K562 (cell line): ENCODE measurements around the gene CDCA3. TPM values are rescaled to one million over a fixed set of nuclear protein-coding genes. Genes with fewer than 3 reads are reported as not detected.

Experiments
- ATAC-seq: fragments of 200-7000 bp; cut with Tn5 transposase; 3 replicates; pipeline ENCODE4 v1.9.1; 2020; ENCODE audit warnings: moderate library complexity
- BruUV-seq: library from RNA; stranded (reverse); fragments of 400-500 nt; replicated peaks from 2 replicates; lab custom pipeline; 2021; lab: Mats Ljungman, UMichigan
- CTCF ChIA-PET: fragments of 300-600 bp; formaldehyde crosslinking; extraction: SDS; loops from one replicate; lab custom pipeline; 2021; ENCODE audit warnings: low intra/inter-chr PET ratio; lab: Yijun Ruan, JAX
- POLR2A ChIA-PET: fragments of 300-600, 350-650 bp; sonication (Branson Sonifier 250); formaldehyde crosslinking; extraction: SDS; loops from one replicate; lab custom pipeline; 2021; ENCODE audit warnings: antibody characterized with exemption, inconsistent platforms; lab: Yijun Ruan, JAX
- DNase-seq, 4 experiments: peaks; one replicate each; pipeline versions ENCODE4 v3.0.0 to v3.0.0-alpha.2; 2011 to 2018; ENCODE audit warnings: low spot score in 3 of 4, mixed read lengths in 3 of 4; ENCODE audit errors: extremely low read depth in 1 of 4
- FAIRE-seq: peaks from 2 replicates; lab custom pipeline; 2011; peaks lifted over from hg19 to GRCh38; lab: Jason Lieb, UNC
- H2AFZ ChIP-seq: 2 replicates; pipeline ENCODE4 v1.6.0; 2011; ENCODE audit warnings: low read depth, low read length, control low read depth, inconsistent platforms
- H3K27ac ChIP-seq: fragments of 200-600 bp; 3 replicates; pipeline ENCODE4 v1.8.0; 2011; ENCODE audit warnings: low read depth, mild to moderate bottlenecking, control low read depth, inconsistent platforms, low read length, moderate library complexity, mixed read lengths; ENCODE audit errors: extremely low read depth
- H3K27me3 ChIP-seq, 2 experiments: fragments of 300-600 bp in 1 of 2; 2 replicates in 1 of 2; 3 replicates in 1 of 2; pipeline versions ENCODE4 v1.6.0 to v1.8.0; 2011; ENCODE audit warnings: inconsistent platforms in 2 of 2, low read length in 2 of 2, mild to moderate bottlenecking in 1 of 2, mixed read lengths in 1 of 2, moderate library complexity in 1 of 2; ENCODE audit not compliant: control insufficient read depth in 2 of 2, insufficient read depth in 2 of 2
- H3K36me3 ChIP-seq: fragments of 300-600 bp; 3 replicates; pipeline ENCODE4 v1.8.0; 2011; ENCODE audit warnings: mild to moderate bottlenecking, low read length, inconsistent platforms; ENCODE audit not compliant: control insufficient read depth, insufficient read depth
- H3K4me1 ChIP-seq, 2 experiments: fragments of 200-600 bp in 1 of 2; replicated peaks in 1 of 2; 2 replicates in 1 of 2; 3 replicates in 1 of 2; pipeline versions ENCODE4 v1.5.1 to v1.8.0; 2011; ENCODE audit warnings: inconsistent platforms in 2 of 2, low read length in 2 of 2, mild to moderate bottlenecking in 1 of 2, mixed read lengths in 1 of 2, moderate library complexity in 1 of 2; ENCODE audit not compliant: control insufficient read depth in 2 of 2, insufficient read depth in 2 of 2
- H3K4me2 ChIP-seq: 2 replicates; pipeline ENCODE4 v1.6.1; 2011; ENCODE audit warnings: low read length, control low read depth, inconsistent platforms, mixed read lengths; ENCODE audit not compliant: insufficient read depth
- H3K4me3 ChIP-seq: fragments of 200-600 bp; sonication (generic), shearing (Covaris generic); 2 replicates; pipeline ENCODE4 v1.5.1; 2016; ENCODE audit warnings: control low read depth, inconsistent platforms
- H3K79me2 ChIP-seq: fragments of 200-600 bp; 3 replicates; pipeline ENCODE4 v1.8.0; 2011; ENCODE audit warnings: low read length, inconsistent platforms; ENCODE audit not compliant: control insufficient read depth, insufficient read depth
- H3K9ac ChIP-seq, 2 experiments: 2 replicates each; pipeline versions ENCODE4 v1.6.0 to v1.6.1; 2011; ENCODE audit warnings: low read depth in 2 of 2, low read length in 2 of 2, control low read depth in 1 of 2, inconsistent platforms in 1 of 2, mild to moderate bottlenecking in 1 of 2, mixed read lengths in 1 of 2; ENCODE audit not compliant: insufficient read depth in 1 of 2
- H3K9me1 ChIP-seq: one replicate; pipeline ENCODE4 v1.6.0; 2011; ENCODE audit warnings: inconsistent platforms, mild to moderate bottlenecking, low read length, moderate library complexity; ENCODE audit not compliant: control insufficient read depth, insufficient read depth
- H3K9me3 ChIP-seq: replicated peaks from 2 replicates; pipeline ENCODE4 v1.5.1; 2011; ENCODE audit warnings: low read depth, low read length, inconsistent platforms; ENCODE audit not compliant: control insufficient read depth, insufficient read depth
- H4K20me1 ChIP-seq: replicated peaks from 2 replicates; pipeline ENCODE4 v1.6.1; 2011; ENCODE audit warnings: low read length, inconsistent platforms, mixed read lengths; ENCODE audit not compliant: control insufficient read depth, insufficient read depth
- CTBP1 ChIP-seq: fragments of 450-650 bp; IDR thresholded peaks from 2 replicates; pipeline ENCODE4 v1.6.1; 2016; ENCODE audit warnings: borderline replicate concordance
- EHMT2 ChIP-seq: fragments of 450-650 bp; IDR thresholded peaks from 2 replicates; pipeline ENCODE4 v1.6.1; 2018; ENCODE audit warnings: antibody characterized with exemption
- ELF1 ChIP-seq: fragments of 200-800 bp; sonication (Bioruptor generic); IDR thresholded peaks from 2 replicates; pipeline ENCODE4 v1.6.1; 2016; ENCODE audit warnings: missing genetic modification characterization, missing compliant biosample characterization
- FOXA1 ChIP-seq: fragments of 450-650 bp; IDR thresholded peaks from 2 replicates; pipeline ENCODE4 v1.6.1; 2016; ENCODE audit warnings: mild to moderate bottlenecking, borderline replicate concordance
- HDAC8 ChIP-seq: fragments of 450-650 bp; IDR thresholded peaks from 2 replicates; pipeline ENCODE4 v1.6.1; 2016; ENCODE audit warnings: mild to moderate bottlenecking, missing genetic modification characterization, moderate library complexity, missing compliant biosample characterization
- IFI16 ChIP-seq: fragments of 250-450 bp; sonication (Bioruptor Pico); IDR thresholded peaks from 2 replicates; pipeline ENCODE4 v2.1.2; 2022; ENCODE audit warnings: mild to moderate bottlenecking, inconsistent platforms
- MLLT1 ChIP-seq, 2 experiments: fragments of 450-650 bp; IDR thresholded peaks; 2 replicates each; pipeline ENCODE4 v1.6.1; 2016
- NBN ChIP-seq: fragments of 450-650 bp; IDR thresholded peaks from 2 replicates; pipeline ENCODE4 v1.6.1; 2016; ENCODE audit warnings: low read depth, mild to moderate bottlenecking
- POU5F1 ChIP-seq: fragments of 150-350 bp; IDR thresholded peaks from 2 replicates; pipeline ENCODE4 v1.6.1; 2014; ENCODE audit warnings: borderline replicate concordance, low read length, low read depth, mild to moderate bottlenecking; ENCODE audit not compliant: partially characterized antibody
- SAP30 ChIP-seq: fragments of 200-600 bp; sonication (generic); IDR thresholded peaks from 2 replicates; pipeline ENCODE4 v1.6.1; 2012; ENCODE audit warnings: borderline replicate concordance, low read depth, mild to moderate bottlenecking, moderate library complexity, low read length, control low read depth, inconsistent platforms; ENCODE audit not compliant: insufficient read depth, poor library complexity, severe bottlenecking
- SREBF1 ChIP-seq: fragments of 150-350 bp; IDR thresholded peaks from 2 replicates; pipeline ENCODE4 v1.6.1; 2014; ENCODE audit warnings: antibody characterized with exemption, low read depth, low read length, borderline replicate concordance
- SRSF7 ChIP-seq: fragments of 200-400 bp; formaldehyde crosslinking; optimal IDR thresholded peaks from 2 replicates; pipeline ENCODE3; 2017; ENCODE audit warnings: mild to moderate bottlenecking, low read depth, low read length
- ZBTB5 ChIP-seq: fragments of 450-650 bp; IDR thresholded peaks from 2 replicates; pipeline ENCODE4 v1.6.1; 2017; ENCODE audit warnings: antibody characterized with exemption
- ZC3H11A ChIP-seq: IDR thresholded peaks from 2 replicates; pipeline ENCODE4 v1.6.1; 2012; ENCODE audit warnings: low read depth, low read length, improper control_type of control experiment
- ZNF224 ChIP-seq: sonication (generic); formaldehyde crosslinking; IDR thresholded peaks from 2 replicates; pipeline ENCODE4 v1.8.0; 2022; ENCODE audit warnings: mild to moderate bottlenecking, missing genetic modification reagents
- ZSCAN32 ChIP-seq: fragments of 450-650 bp; formaldehyde crosslinking; IDR thresholded peaks from 2 replicates; pipeline ENCODE4 v1.4.0; 2020; ENCODE audit warnings: mild to moderate bottlenecking, moderate library complexity
- WGBS: fragments of 100-300 bp; shearing (Covaris generic); methylation state at CpG from one replicate; pipeline ENCODE4 v1.1.6; 2016; ENCODE audit warnings: low coverage, mixed read lengths; ENCODE audit not compliant: insufficient coverage; ENCODE audit errors: missing lambda C conversion rate; 5-methylcytosine and 5-hydroxymethylcytosine counted together
- in situ Hi-C: fragments of 300-500 bp; cut with MboI; formaldehyde crosslinking; loops from 4 replicates; pipeline ENCODE4 v1.15.0; 2018; ENCODE audit warnings: inconsistent platforms, mixed read lengths
- intact Hi-C: fragments of 100-400 bp; cut with micrococcal nuclease; formaldehyde crosslinking; loops from 2 replicates; pipeline ENCODE4 v1.14.2; 2022
- polyA plus RNA-seq, 8 experiments: library from polyadenylated mRNA; depleted of rRNA in 4 of 8; stranded (reverse) in 5 of 8; unstranded in 3 of 8; fragments of >200 nt; fragmentation: Nextera tagmentation in 2 of 8; fragmentation: Illumina TruSeq in 1 of 8; extraction: Ambion mirVana in 2 of 8; extraction: Trizol in 1 of 8; gene quantifications; 2 replicates each; pipeline versions ENCODE4 v1.2.1 to v1.2.3, GENCODE V29; 2011 to 2014; ENCODE audit warnings: inconsistent platforms in 1 of 8, missing spikeins in 1 of 8
- total RNA-seq, 7 experiments: library from RNA; depleted of rRNA in 6 of 7; stranded (reverse); fragments of >200 nt in 6 of 7; fragmentation: Illumina TruSeq in 2 of 7; extraction: Trizol in 2 of 7; gene quantifications; 2 replicates each; pipeline versions ENCODE4 v1.2.1 to v1.2.3, GENCODE V29; 2011 to 2021; ENCODE audit warnings: low replicate concordance in 1 of 7
- TF ChIP-seq, protein P1 (sequence below): sonication (generic); formaldehyde crosslinking; IDR thresholded peaks from 2 replicates; pipeline ENCODE4 v1.8.0; 2023; ENCODE audit warnings: mild to moderate bottlenecking, missing genetic modification reagents

CDCA3 gene
- total and polyA plus RNA-seq, 9 of the 15 experiments (the other 6 are each of a cell fraction or from before 2014, with no cell fraction given): 24.2 to 80.8 (median 55.1) TPM

DNA sequence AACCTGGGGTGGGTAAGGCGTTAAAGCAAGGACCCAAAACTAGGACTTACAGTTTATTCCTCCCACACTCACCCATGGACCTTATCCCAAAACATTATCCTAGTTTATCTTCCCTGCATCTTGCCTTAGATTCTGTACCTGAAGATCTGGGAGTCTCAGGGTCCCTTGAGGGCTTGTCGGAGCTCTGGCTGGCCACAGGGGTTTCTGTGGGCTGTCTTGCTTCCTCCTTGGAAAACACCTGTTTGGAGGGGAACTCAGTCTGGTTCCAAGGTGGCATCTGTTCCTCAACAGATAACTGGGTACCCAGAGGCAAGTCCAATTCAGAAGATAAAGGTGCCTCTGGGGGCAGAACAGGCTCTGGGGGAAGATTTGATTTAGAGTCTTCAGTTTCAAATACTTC is 1.7 kb downstream of the CDCA3 start:
- H3K27me3 ChIP-seq: no peaks in the 10 kb centered on the region
- H3K9ac ChIP-seq: peak overlapping the region; percentile 89 to 96; a peak in 3 of 4 replicates
- ATAC-seq (no peak), FAIRE-seq (no peak), DNase-seq (no peak)
- H3K36me3 ChIP-seq: peaks cover 69% of the 10 kb centered on the region; the same call in 2 of the 3 replicates
- H3K9me1 ChIP-seq: no peaks in the 10 kb centered on the region
- in situ Hi-C loops (no loop called here), intact Hi-C loops (no loop called here)
- peaks cover 44% of the 10 kb centered on the region for H3K79me2 ChIP-seq
- ChIA-PET CTCF (no interaction called here), POLR2A (interaction anchor here (1.5 kb wide), 1 partner anchor 17 kb away, joined by 5 read pairs; no protein-coding TSS in a partner anchor)
- H2AFZ ChIP-seq: no peak overlapping the region
- no TSS peak for BruUV-seq
- peaks cover 18% of the 10 kb centered on the region in 2 experiments; a peak in 4 of 5 replicates for H3K4me1 ChIP-seq
- no peak for TF ChIP-seq ELF1
- TF ChIP-seq SRSF7: no peak
- TF ChIP-seq NBN: no peak
- TF ChIP-seq SREBF1: no peak
- TF ChIP-seq ZBTB5: no peak
- TF ChIP-seq EHMT2: no peak
- TF ChIP-seq ZSCAN32 (CRISPR knock-in tag): no peak
- no peak for TF ChIP-seq ZC3H11A
- TF ChIP-seq, protein P1, sequence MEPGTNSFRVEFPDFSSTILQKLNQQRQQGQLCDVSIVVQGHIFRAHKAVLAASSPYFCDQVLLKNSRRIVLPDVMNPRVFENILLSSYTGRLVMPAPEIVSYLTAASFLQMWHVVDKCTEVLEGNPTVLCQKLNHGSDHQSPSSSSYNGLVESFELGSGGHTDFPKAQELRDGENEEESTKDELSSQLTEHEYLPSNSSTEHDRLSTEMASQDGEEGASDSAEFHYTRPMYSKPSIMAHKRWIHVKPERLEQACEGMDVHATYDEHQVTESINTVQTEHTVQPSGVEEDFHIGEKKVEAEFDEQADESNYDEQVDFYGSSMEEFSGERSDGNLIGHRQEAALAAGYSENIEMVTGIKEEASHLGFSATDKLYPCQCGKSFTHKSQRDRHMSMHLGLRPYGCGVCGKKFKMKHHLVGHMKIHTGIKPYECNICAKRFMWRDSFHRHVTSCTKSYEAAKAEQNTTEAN (CRISPR knock-in tag): no peak
- no peak for TF ChIP-seq SAP30
- TF ChIP-seq ZNF224: no peak
- no peak for TF ChIP-seq HDAC8 (tag)
- no peak for TF ChIP-seq CTBP1
- no peak for TF ChIP-seq MLLT1 (IDR thresholded peaks at IDR 0.05)
- TF ChIP-seq IFI16 (CRISPR knock-in tag): no peak
- TF ChIP-seq FOXA1: no peak
- no peak for TF ChIP-seq POU5F1
- H3K4me2 ChIP-seq: peak overlapping the region; percentile 88
- peak overlapping the region; percentile 79 for H3K4me3 ChIP-seq
- 82% methylated on average over 2 of the region's 2 CpGs for WGBS
- H3K9me3 ChIP-seq: no peaks in the 10 kb centered on the region
- no peaks in the 10 kb centered on the region; the same call in 1 of the 2 replicates for H4K20me1 ChIP-seq
- H3K27ac ChIP-seq: peak overlapping the region; percentile 87; the same call in 1 of the 3 replicates
